ENCODE measurements around the gene ZBTB40. TPM values are rescaled to one million over a fixed set of nuclear protein-coding genes. Genes with fewer than 3 reads are reported as not detected.
A peak's percentile ranks its signal among the peaks of the same experiment; 100 is the strongest.

The ZBTB40 gene, protein sequence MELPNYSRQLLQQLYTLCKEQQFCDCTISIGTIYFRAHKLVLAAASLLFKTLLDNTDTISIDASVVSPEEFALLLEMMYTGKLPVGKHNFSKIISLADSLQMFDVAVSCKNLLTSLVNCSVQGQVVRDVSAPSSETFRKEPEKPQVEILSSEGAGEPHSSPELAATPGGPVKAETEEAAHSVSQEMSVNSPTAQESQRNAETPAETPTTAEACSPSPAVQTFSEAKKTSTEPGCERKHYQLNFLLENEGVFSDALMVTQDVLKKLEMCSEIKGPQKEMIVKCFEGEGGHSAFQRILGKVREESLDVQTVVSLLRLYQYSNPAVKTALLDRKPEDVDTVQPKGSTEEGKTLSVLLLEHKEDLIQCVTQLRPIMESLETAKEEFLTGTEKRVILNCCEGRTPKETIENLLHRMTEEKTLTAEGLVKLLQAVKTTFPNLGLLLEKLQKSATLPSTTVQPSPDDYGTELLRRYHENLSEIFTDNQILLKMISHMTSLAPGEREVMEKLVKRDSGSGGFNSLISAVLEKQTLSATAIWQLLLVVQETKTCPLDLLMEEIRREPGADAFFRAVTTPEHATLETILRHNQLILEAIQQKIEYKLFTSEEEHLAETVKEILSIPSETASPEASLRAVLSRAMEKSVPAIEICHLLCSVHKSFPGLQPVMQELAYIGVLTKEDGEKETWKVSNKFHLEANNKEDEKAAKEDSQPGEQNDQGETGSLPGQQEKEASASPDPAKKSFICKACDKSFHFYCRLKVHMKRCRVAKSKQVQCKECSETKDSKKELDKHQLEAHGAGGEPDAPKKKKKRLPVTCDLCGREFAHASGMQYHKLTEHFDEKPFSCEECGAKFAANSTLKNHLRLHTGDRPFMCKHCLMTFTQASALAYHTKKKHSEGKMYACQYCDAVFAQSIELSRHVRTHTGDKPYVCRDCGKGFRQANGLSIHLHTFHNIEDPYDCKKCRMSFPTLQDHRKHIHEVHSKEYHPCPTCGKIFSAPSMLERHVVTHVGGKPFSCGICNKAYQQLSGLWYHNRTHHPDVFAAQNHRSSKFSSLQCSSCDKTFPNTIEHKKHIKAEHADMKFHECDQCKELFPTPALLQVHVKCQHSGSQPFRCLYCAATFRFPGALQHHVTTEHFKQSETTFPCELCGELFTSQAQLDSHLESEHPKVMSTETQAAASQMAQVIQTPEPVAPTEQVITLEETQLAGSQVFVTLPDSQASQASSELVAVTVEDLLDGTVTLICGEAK
- total RNA-seq (10 to 100 TPM; 10.7 to 17.7 (median 14.9) TPM), polyA plus RNA-seq (5.3 TPM)
- long read RNA-seq, donor 1, partial matches to known transcripts, result 3 of 24 reads
- long read RNA-seq, donor 1, other reads (novel, unspliced or antisense), result 21 of 24 reads
- long read RNA-seq, donor 2, partial matches to known transcripts, result 13 of 13 reads
- long read RNA-seq, donor 2, other reads (novel, unspliced or antisense), result 0 of 13 reads
- long read RNA-seq, donor 3, full-length matches to known transcripts, result 2 of 33 reads
- long read RNA-seq, donor 3, partial matches to known transcripts, result 2 of 33 reads
- long read RNA-seq, donor 3, other reads (novel, unspliced or antisense), result 29 of 33 reads
- long read RNA-seq, donor 4, partial matches to known transcripts, result 4 of 11 reads
- long read RNA-seq, donor 4, other reads (novel, unspliced or antisense), result 7 of 11 reads

- H3K4me1 ChIP-seq (ENCODE audit: control insufficient read depth, insufficient read depth, low read length), result peaks cover 2% of the 10 kb centered on the region
Measured at GRCh38 chr1:22451702-22452480, at the start of gene ZBTB40. Gene ZBTB40, plus strand, starts transcription at chr1:22451851. Its CDS starts 38,098 bp downstream, at chr1:22489949.

DNA sequence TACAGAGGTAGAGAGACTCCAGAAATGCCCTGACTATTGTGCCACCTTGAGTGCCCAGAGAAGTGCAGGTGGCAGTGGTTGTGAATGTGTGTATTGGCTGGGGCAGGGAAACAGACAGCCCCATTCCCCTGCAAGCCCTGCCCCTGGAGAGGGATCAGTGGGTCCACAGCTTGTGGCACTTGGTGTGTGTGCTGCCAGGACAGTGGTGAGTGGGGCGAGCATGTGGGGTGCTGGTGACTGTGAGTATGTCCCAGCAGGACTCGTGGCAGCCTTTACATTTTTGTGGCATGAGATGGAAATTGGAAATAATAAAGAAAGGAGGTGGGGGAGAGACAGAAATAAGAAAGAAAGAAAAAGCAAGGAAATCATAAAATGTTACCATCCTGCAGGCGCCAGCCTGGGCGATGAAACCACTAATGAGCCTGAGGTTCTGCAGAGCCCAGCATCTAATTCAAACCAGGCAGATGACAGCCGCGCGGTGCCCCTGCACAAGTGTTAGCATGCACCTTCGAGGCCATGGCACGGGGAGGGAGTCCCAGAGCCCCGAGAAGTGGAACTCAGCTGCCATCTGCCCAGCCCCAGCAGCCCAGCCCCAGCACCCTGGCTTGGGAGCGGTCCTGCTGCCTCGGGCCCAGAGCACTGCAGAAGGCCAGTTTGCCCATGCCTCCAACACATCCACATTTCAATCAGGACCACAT is 49.1 kb upstream of the ZBTB40 start:
- no peak for DNase-seq
- intact Hi-C loops (cut with DNase I), result no loop called here
- H3K27ac ChIP-seq (ENCODE audit: low read length), result no peak overlapping the region
- WGBS, result 80% methylated on average over 12 of the region's 12 CpGs
- H3K4me3 ChIP-seq (ENCODE audit: low read length), result no peak overlapping the region
- no peaks in the 10 kb centered on the region for H3K4me1 ChIP-seq (ENCODE audit: control insufficient read depth, insufficient read depth, low read length)
- no peak for ATAC-seq
- H3K27me3 ChIP-seq (ENCODE audit: control insufficient read depth, insufficient read depth), result no peaks in the 10 kb centered on the region
- H3K9me3 ChIP-seq (ENCODE audit: control insufficient read depth, low read length), result no peaks in the 10 kb centered on the region

More at GRCh38 chr1:22451702-22452480, at the start of gene ZBTB40:
- H3K27me3 ChIP-seq (ENCODE audit: control insufficient read depth, insufficient read depth), result no peaks in the 10 kb centered on the region
- H3K27ac ChIP-seq (ENCODE audit: low read length), result peak within 1 kb of the TSS; percentile 97
- intact Hi-C loops (cut with DNase I), result no loop called here
- peak within 1 kb of the TSS; percentile 94 for H3K4me3 ChIP-seq (ENCODE audit: low read length)
- ATAC-seq (peak; percentile 99), DNase-seq (peak; percentile 99 to 100 (median 99))
- H3K9me3 ChIP-seq (ENCODE audit: control insufficient read depth, low read length), result no peaks in the 10 kb centered on the region
- WGBS, result under 1% methylated on average over 68 of the region's 68 CpGs

DNA sequence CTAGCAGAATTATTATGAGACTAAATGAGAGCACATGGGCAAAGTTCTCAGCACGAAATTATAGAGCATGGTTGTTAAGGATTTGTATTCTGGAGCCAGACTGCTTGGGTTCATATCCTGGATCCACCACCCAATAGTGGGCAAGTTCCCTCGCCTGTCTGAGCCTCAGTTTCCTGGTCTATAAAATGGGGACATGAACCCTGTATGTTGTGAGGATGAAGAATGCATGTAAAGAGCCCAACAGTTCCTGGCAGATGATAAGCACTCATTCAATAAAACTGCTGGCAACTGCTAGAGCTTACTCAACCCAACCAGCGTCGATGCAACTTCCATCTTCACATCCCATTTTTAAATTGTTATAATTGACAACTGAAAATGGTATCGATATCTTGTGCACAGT is 47.2 kb upstream of the ZBTB40 start:
- intact Hi-C loops (cut with DNase I), result no loop called here
- Histone ChIP-seq H3K9me3 (ENCODE audit: control insufficient read depth, low read length) (no peaks in the 10 kb centered on the region), H3K27ac (ENCODE audit: low read length) (no peak overlapping the region), H3K4me1 (ENCODE audit: control insufficient read depth, insufficient read depth, low read length) (no peaks in the 10 kb centered on the region), H3K27me3 (ENCODE audit: control insufficient read depth, insufficient read depth) (no peaks in the 10 kb centered on the region), H3K4me3 (ENCODE audit: low read length) (no peak overlapping the region)
- no peak for DNase-seq
- 78% methylated on average over 5 of the region's 5 CpGs for WGBS
- ATAC-seq, result no peak

DNA sequence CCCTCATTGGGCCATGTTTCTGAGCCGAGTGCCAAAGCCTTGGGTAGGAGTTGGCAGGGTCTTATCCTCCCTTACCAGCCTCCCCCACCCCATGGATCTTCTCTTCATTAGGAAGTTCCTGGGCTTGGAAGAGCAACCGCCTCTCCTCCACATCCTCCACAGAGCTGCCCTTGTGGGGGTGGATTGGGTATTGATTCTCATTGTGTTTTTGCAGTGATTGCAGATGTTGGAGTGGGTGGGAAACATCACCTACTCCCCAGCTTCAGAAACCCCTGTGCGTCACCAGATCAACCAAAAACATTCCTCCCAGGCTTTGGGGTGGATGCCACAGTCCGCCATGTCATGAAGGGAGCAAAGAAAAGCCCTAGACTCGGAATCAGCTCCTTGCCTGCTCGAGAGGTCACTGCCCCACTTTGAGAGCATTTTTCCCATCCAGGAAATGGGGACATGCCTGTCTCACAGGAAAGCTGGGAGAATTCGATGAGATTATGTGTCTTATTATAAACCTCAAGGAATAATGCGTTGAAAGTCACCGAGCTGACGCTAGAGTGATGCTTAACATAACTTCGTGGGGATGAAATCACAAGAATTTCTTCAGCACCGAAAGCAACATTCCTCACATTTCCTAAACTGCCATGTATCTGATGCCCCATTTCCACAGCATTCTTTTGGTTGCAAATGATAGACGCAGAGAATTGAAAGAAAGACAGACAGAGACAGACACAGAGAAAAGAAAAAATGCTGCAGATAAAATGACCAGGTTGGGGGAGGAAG is 44.7 kb upstream of the ZBTB40 start:
- WGBS, result 53% methylated on average over 13 of the region's 13 CpGs
- DNase-seq, result no peak
- no peaks in the 10 kb centered on the region for H3K27me3 ChIP-seq (ENCODE audit: control insufficient read depth, insufficient read depth)

DNA sequence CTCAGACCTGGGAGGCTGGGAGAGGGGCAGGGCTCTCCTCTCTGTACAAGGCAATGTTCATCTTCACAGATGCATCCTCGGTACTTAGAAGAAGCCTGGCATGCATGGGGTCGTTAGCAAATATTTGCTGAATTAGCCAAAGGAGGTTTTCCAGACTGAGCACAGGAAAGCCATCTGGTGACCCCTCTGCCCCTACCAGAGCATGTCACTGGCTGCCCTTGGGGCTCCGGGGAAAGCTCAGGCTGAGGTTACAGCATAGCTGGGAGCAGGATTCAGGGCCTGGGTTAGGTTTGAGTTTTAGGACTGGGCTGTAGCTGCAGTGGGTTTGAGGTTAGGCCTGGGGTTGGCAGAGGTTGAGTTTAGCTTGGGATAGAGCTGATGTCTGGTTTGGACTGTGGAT is 43.4 kb upstream of the ZBTB40 start:
- intact Hi-C loops (cut with DNase I), result no loop called here
- no peak overlapping the region for H3K27ac ChIP-seq (ENCODE audit: low read length)
- WGBS, result 52% methylated on average over 3 of the region's 3 CpGs
- ATAC-seq, result no peak
- H3K9me3 ChIP-seq (ENCODE audit: control insufficient read depth, low read length), result no peaks in the 10 kb centered on the region
- H3K4me3 ChIP-seq (ENCODE audit: low read length), result no peak overlapping the region
- DNase-seq, result no peak
- no peaks in the 10 kb centered on the region for H3K4me1 ChIP-seq (ENCODE audit: control insufficient read depth, insufficient read depth, low read length)
- no peaks in the 10 kb centered on the region for H3K27me3 ChIP-seq (ENCODE audit: control insufficient read depth, insufficient read depth)

More for the DNA sequence above, 44.7 kb upstream of the ZBTB40 start:
- Histone ChIP-seq H3K4me1 (ENCODE audit: control insufficient read depth, insufficient read depth, low read length) (no peaks in the 10 kb centered on the region), H3K27ac (ENCODE audit: low read length) (no peak overlapping the region), H3K4me3 (ENCODE audit: low read length) (no peak overlapping the region), H3K9me3 (ENCODE audit: control insufficient read depth, low read length) (no peaks in the 10 kb centered on the region)
- ATAC-seq, result no peak
- intact Hi-C loops (cut with DNase I), result no loop called here

GRCh38 chr1:22410401-22410800 is 41.2 kb upstream of the ZBTB40 start:
- no peak overlapping the region for H3K27ac ChIP-seq (ENCODE audit: low read length)
- ATAC-seq, result no peak
- DNase-seq, result no peak
- H3K9me3 ChIP-seq (ENCODE audit: control insufficient read depth, low read length), result no peaks in the 10 kb centered on the region
- no peaks in the 10 kb centered on the region for H3K4me1 ChIP-seq (ENCODE audit: control insufficient read depth, insufficient read depth, low read length)
- WGBS, result 94% methylated on average over 3 of the region's 3 CpGs
- H3K4me3 ChIP-seq (ENCODE audit: low read length), result no peak overlapping the region
- no peaks in the 10 kb centered on the region for H3K27me3 ChIP-seq (ENCODE audit: control insufficient read depth, insufficient read depth)
- intact Hi-C loops (cut with DNase I), result loop anchor here in 1 of 4 donors (10.0 kb wide), 1 partner anchor 306 kb away; no protein-coding TSS in a partner anchor

- Histone ChIP-seq H3K4me3 (ENCODE audit: low read length) (no peak overlapping the region), H3K27me3 (ENCODE audit: control insufficient read depth, insufficient read depth) (no peaks in the 10 kb centered on the region), H3K9me3 (ENCODE audit: control insufficient read depth, low read length) (no peaks in the 10 kb centered on the region), H3K4me1 (ENCODE audit: control insufficient read depth, insufficient read depth, low read length) (no peaks in the 10 kb centered on the region), H3K27ac (ENCODE audit: low read length) (no peak overlapping the region)
- intact Hi-C loops (cut with DNase I), result loop anchor here in 1 of 4 donors (10.0 kb wide), 1 partner anchor 306 kb away; no protein-coding TSS in a partner anchor
- 83% methylated on average over 10 of the region's 10 CpGs for WGBS
- ATAC-seq, result no peak
- no peak for DNase-seq
Measured at GRCh38 chr1:22410928-22411495, 40.6 kb upstream of the ZBTB40 start.

DNA sequence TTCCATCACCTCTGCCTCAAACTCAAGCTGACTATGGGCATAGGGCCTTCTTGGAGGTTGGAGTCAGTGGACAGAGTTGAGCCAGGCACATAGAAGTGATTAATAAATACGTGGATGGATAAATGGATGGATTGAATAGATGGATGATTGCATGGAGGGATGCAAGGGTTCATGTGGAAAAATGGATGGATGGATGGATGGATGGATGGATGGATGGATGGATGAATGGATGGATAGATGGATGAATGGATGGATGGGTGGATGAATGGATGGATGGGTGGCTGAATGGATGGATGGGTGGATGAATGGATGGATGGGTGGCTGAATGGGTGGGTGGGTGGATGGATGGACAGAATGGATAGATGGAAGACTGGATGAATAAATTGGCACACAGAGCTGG is 40.1 kb upstream of the ZBTB40 start:
- no peaks in the 10 kb centered on the region for H3K4me1 ChIP-seq (ENCODE audit: control insufficient read depth, insufficient read depth, low read length)
- no peak for DNase-seq
- H3K9me3 ChIP-seq (ENCODE audit: control insufficient read depth, low read length), result no peaks in the 10 kb centered on the region
- ATAC-seq, result no peak
- intact Hi-C loops (cut with DNase I), result loop anchor here in 1 of 4 donors (10.0 kb wide), 1 partner anchor 307 kb away; no protein-coding TSS in a partner anchor
- no peaks in the 10 kb centered on the region for H3K27me3 ChIP-seq (ENCODE audit: control insufficient read depth, insufficient read depth)
- no peak overlapping the region for H3K4me3 ChIP-seq (ENCODE audit: low read length)
- 84% methylated on average over 1 of the region's 1 CpG for WGBS
- H3K27ac ChIP-seq (ENCODE audit: low read length), result no peak overlapping the region
